SK-N-SH treated with all-trans-retinoic acid at 6 μM for 48 hours (cell line): Measurements from ENCODE around the gene RBMS1.

Experiments used
- ATAC-seq: fragments of 200-7000 bp; cut with Tn5 transposase; 3 replicates; pipeline ENCODE4 v1.9.1; 2020; ENCODE audit warnings: mild to moderate bottlenecking, moderate library complexity
- BACH2 ChIP-seq: fragments of 250-450 bp; sonication (Bioruptor Pico); IDR thresholded peaks from 2 replicates; pipeline ENCODE4 v1.9.0; 2021; ENCODE audit warnings: mild to moderate bottlenecking, borderline replicate concordance
- CREB5 ChIP-seq: fragments of 250-450 bp; sonication (Bioruptor Pico); IDR thresholded peaks from 2 replicates; pipeline ENCODE4 v1.5.1; 2020; ENCODE audit warnings: low read depth, mild to moderate bottlenecking, moderate library complexity
- ESRRG ChIP-seq: fragments of 250-450 bp; sonication (Bioruptor Pico); IDR thresholded peaks from 2 replicates; pipeline ENCODE4 v1.6.1; 2021; ENCODE audit warnings: mild to moderate bottlenecking
- GLIS3 ChIP-seq: fragments of 250-450 bp; sonication (Bioruptor Pico); IDR thresholded peaks from 2 replicates; pipeline ENCODE4 v1.5.0; 2020; ENCODE audit warnings: mild to moderate bottlenecking, moderate library complexity
- ISL1 ChIP-seq: fragments of 250-450 bp; sonication (Bioruptor Pico); IDR thresholded peaks from 2 replicates; pipeline ENCODE4 v2.1.2; 2022; ENCODE audit warnings: mild to moderate bottlenecking, moderate library complexity
- OSR1 ChIP-seq: fragments of 250-450 bp; sonication (Bioruptor Pico); IDR thresholded peaks from 2 replicates; pipeline ENCODE4 v1.8.0; 2022; ENCODE audit warnings: moderate library complexity, mild to moderate bottlenecking, inconsistent platforms
- PPARA ChIP-seq: fragments of 250-450 bp; sonication (Bioruptor Pico); IDR thresholded peaks from 2 replicates; pipeline ENCODE4 v1.5.0; 2020; ENCODE audit warnings: mild to moderate bottlenecking, borderline replicate concordance
- RARB ChIP-seq: fragments of 250-450 bp; sonication (Bioruptor Pico); IDR thresholded peaks from 2 replicates; pipeline ENCODE4 v1.8.0; 2021; ENCODE audit warnings: mild to moderate bottlenecking, moderate library complexity
- SNAI2 ChIP-seq: fragments of 250-450 bp; sonication (Bioruptor Pico); IDR thresholded peaks from 2 replicates; pipeline ENCODE4 v1.5.0; 2020; ENCODE audit warnings: mild to moderate bottlenecking, moderate library complexity
- TOX ChIP-seq: fragments of 250-450 bp; sonication (Bioruptor Pico); IDR thresholded peaks from 2 replicates; pipeline ENCODE4 v1.8.0; 2021; ENCODE audit warnings: mild to moderate bottlenecking, moderate library complexity, borderline replicate concordance
- ZC3H10 ChIP-seq: fragments of 250-450 bp; sonication (Bioruptor Pico); IDR thresholded peaks from 2 replicates; pipeline ENCODE4 v1.5.1; 2021; ENCODE audit warnings: mild to moderate bottlenecking, moderate library complexity
- ZFP30 ChIP-seq: fragments of 450-650 bp; formaldehyde crosslinking; IDR thresholded peaks from 2 replicates; pipeline ENCODE4 v1.5.0; 2022; ENCODE audit warnings: mild to moderate bottlenecking, moderate library complexity
- ZNF565 ChIP-seq: fragments of 450-650 bp; formaldehyde crosslinking; conservative IDR thresholded peaks from 2 replicates; pipeline ENCODE4 v1.5.0; 2020; ENCODE audit warnings: low read depth, mild to moderate bottlenecking, moderate library complexity
- ZNF70 ChIP-seq: fragments of 450-650 bp; formaldehyde crosslinking; IDR thresholded peaks from 2 replicates; pipeline ENCODE4 v1.5.0; 2020; ENCODE audit warnings: mild to moderate bottlenecking, moderate library complexity
- TF ChIP-seq, protein P1 (sequence below): fragments of 250-450 bp; sonication (Bioruptor Pico); IDR thresholded peaks from 2 replicates; pipeline ENCODE4 v1.8.0; 2020; ENCODE audit warnings: mild to moderate bottlenecking, moderate library complexity, borderline replicate concordance
- TF ChIP-seq, protein P2 (sequence below): fragments of 250-450 bp; sonication (Bioruptor Pico); IDR thresholded peaks from 2 replicates; pipeline ENCODE4 v1.8.0; 2021; ENCODE audit warnings: low read depth, mild to moderate bottlenecking, moderate library complexity, borderline replicate concordance
- TF ChIP-seq, protein P3 (sequence below): fragments of 250-450 bp; sonication (Bioruptor Pico); IDR thresholded peaks from 2 replicates; pipeline ENCODE4 v1.5.1; 2021; ENCODE audit warnings: mild to moderate bottlenecking, moderate library complexity

RBMS1 gene

DNA sequence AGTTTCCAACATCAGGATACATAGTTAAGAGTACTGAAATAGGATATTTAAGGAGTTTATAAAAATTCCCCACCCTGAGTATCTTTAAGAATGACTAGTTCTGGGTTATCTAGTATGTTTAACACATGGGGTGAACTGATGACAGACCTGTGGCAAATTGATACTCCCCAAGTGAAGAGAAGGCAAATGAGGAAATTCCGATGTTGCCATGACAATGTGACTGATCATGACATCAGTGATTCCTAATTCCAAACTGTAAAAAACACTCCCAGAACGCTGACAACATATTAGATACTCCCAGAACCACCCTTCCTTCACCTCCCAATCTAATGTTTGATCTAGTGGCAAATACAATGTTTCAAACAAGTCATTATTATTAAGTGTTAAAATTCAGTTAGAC lies 77.6 kb downstream of the RBMS1 start:
- no peak for ATAC-seq
- TF ChIP-seq PPARA (CRISPR knock-in tag) (no peak), ZC3H10 (CRISPR knock-in tag) (no peak)

DNA sequence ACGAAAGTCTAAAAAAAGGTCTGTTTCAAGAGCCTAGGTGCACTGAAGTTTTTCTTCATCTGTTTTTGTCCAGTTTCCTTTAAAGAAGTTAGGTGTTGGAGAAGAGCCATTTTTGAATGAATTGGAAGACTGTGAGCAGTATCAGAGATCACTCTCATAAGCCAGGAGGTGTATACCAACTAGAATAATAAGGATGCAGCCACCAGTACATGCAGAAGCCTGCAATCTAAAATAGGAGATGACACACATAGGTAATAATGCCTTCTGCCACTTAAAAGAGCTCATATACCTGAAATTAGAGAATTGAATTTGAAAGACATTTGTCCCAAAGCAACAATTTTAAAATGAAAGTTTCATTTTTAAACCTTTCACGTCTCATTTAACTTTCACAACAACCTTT lies 81.7 kb downstream of the RBMS1 start:
- TF ChIP-seq SNAI2, result no peak
- TF ChIP-seq, protein P1, sequence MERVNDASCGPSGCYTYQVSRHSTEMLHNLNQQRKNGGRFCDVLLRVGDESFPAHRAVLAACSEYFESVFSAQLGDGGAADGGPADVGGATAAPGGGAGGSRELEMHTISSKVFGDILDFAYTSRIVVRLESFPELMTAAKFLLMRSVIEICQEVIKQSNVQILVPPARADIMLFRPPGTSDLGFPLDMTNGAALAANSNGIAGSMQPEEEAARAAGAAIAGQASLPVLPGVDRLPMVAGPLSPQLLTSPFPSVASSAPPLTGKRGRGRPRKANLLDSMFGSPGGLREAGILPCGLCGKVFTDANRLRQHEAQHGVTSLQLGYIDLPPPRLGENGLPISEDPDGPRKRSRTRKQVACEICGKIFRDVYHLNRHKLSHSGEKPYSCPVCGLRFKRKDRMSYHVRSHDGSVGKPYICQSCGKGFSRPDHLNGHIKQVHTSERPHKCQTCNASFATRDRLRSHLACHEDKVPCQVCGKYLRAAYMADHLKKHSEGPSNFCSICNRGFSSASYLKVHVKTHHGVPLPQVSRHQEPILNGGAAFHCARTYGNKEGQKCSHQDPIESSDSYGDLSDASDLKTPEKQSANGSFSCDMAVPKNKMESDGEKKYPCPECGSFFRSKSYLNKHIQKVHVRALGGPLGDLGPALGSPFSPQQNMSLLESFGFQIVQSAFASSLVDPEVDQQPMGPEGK (CRISPR knock-in tag), result no peak
- no peak for TF ChIP-seq TOX (CRISPR knock-in tag)
- TF ChIP-seq, protein P2, sequence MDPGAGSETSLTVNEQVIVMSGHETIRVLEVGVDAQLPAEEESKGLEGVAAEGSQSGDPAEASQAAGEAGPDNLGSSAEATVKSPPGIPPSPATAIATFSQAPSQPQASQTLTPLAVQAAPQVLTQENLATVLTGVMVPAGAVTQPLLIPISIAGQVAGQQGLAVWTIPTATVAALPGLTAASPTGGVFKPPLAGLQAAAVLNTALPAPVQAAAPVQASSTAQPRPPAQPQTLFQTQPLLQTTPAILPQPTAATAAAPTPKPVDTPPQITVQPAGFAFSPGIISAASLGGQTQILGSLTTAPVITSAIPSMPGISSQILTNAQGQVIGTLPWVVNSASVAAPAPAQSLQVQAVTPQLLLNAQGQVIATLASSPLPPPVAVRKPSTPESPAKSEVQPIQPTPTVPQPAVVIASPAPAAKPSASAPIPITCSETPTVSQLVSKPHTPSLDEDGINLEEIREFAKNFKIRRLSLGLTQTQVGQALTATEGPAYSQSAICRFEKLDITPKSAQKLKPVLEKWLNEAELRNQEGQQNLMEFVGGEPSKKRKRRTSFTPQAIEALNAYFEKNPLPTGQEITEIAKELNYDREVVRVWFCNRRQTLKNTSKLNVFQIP (CRISPR knock-in tag), result no peak
- ATAC-seq, result no peak

GRCh38 chr2:160411167-160411566 lies 82.4 kb downstream of the RBMS1 start:
- TF ChIP-seq, protein P3, sequence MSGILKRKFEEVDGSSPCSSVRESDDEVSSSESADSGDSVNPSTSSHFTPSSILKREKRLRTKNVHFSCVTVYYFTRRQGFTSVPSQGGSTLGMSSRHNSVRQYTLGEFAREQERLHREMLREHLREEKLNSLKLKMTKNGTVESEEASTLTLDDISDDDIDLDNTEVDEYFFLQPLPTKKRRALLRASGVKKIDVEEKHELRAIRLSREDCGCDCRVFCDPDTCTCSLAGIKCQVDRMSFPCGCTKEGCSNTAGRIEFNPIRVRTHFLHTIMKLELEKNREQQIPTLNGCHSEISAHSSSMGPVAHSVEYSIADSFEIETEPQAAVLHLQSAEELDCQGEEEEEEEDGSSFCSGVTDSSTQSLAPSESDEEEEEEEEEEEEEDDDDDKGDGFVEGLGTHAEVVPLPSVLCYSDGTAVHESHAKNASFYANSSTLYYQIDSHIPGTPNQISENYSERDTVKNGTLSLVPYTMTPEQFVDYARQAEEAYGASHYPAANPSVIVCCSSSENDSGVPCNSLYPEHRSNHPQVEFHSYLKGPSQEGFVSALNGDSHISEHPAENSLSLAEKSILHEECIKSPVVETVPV (CRISPR knock-in tag), result no peak
- TF ChIP-seq PPARA (CRISPR knock-in tag) (no peak), SNAI2 (no peak), CREB5 (CRISPR knock-in tag) (no peak), BACH2 (no peak), OSR1 (CRISPR knock-in tag) (no peak)
- ATAC-seq, result peak; percentile 61

DNA sequence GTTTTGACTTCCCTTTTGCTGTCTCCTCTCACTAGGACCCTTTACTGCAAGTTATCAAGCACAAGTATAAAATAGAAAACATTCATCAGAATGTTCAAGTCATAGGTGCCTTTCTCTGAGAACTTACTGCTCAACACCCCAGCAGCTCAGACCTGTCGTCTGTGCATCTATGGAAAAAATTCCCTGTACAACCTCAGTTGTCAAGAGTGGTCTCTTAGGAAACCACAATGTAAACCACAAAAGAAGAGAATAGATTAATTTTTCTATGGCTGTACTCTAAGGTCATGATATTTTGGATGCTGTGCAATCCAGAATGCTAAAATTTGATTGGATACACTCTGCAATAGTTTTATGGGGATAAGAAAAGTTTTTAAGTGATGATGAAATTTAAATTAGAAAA lies 84.1 kb downstream of the RBMS1 start:
- peak; percentile 3; the same call in 1 of the 3 replicates for ATAC-seq
- TF ChIP-seq ZFP30 (CRISPR knock-in tag) (no peak), PPARA (CRISPR knock-in tag) (no peak), RARB (no peak), ESRRG (CRISPR knock-in tag) (no peak), GLIS3 (CRISPR knock-in tag) (no peak), TOX (CRISPR knock-in tag) (no peak), ZNF565 (CRISPR knock-in tag) (no peak), CREB5 (CRISPR knock-in tag) (no peak), ISL1 (CRISPR knock-in tag) (no peak), ZNF70 (no peak)
- TF ChIP-seq, protein P3 (CRISPR knock-in tag), result no peak
- TF ChIP-seq, protein P2 (CRISPR knock-in tag), result no peak
- TF ChIP-seq, protein P1 (CRISPR knock-in tag), result no peak
